PC-3 (cell line): ENCODE results near the gene TFE3. TPM values are rescaled to one million over a fixed set of nuclear protein-coding genes. Genes with fewer than 3 reads are reported as not detected.
A peak's percentile ranks its signal among the peaks of the same experiment; 100 is the strongest.

Source experiments
- ATAC-seq: fragments of 200-7000 bp; cut with Tn5 transposase; 2 replicates; pipeline ENCODE4 v1.9.1; 2020; ENCODE audit warnings: mild to moderate bottlenecking, moderate library complexity
- BruUV-seq: library from RNA; stranded (reverse); fragments of 400-500 nt; replicated peaks from 2 replicates; lab custom pipeline; 2021; lab: Mats Ljungman, UMichigan
- CTCF ChIA-PET: fragments of 300-600 bp; sonication (Branson Sonifier 250); formaldehyde crosslinking; loops from one replicate; lab custom pipeline; 2022; ENCODE audit warnings: antibody characterized with exemption; lab: Charles Lee
- POLR2A ChIA-PET: fragments of 300-600 bp; sonication (Branson Sonifier 250); formaldehyde crosslinking; loops from one replicate; lab custom pipeline; 2022; ENCODE audit warnings: antibody characterized with exemption; ENCODE audit not compliant: unreplicated experiment; lab: Charles Lee
- DNase-seq: peaks from one replicate; pipeline ENCODE4 v3.0.0-alpha.2; 2015
- H2AFZ ChIP-seq: fragments of 300-600 bp; sonication (generic); 2 replicates; pipeline ENCODE4 v1.6.0; 2016; ENCODE audit warnings: antibody characterized with exemption, low read length
- H3F3A ChIP-seq: fragments of 300-600 bp; sonication (generic); one replicate; pipeline ENCODE4 v1.6.0; 2017; ENCODE audit warnings: antibody characterized with exemption, low read length, control low read depth, mild to moderate bottlenecking; ENCODE audit not compliant: unreplicated experiment
- H3K27ac ChIP-seq: fragments of 300-600 bp; sonication (generic); 2 replicates; pipeline ENCODE4 v1.5.1; 2016; ENCODE audit warnings: mild to moderate bottlenecking, low read length
- H3K27me3 ChIP-seq: fragments of 300-600 bp; sonication (generic); 2 replicates; pipeline ENCODE4 v1.6.1; 2016; ENCODE audit warnings: low read length, mixed read lengths
- H3K36me3 ChIP-seq: fragments of 300-600 bp; sonication (generic); 2 replicates; pipeline ENCODE4 v1.6.1; 2016; ENCODE audit warnings: low read depth, mixed run types, low read length, mixed read lengths
- H3K4me1 ChIP-seq: fragments of 300-600 bp; sonication (generic); 2 replicates; pipeline ENCODE4 v1.5.1; 2016; ENCODE audit warnings: low read length; ENCODE audit not compliant: insufficient read depth
- H3K4me2 ChIP-seq: fragments of 300-600 bp; sonication (generic); 2 replicates; pipeline ENCODE4 v1.6.0; 2016; ENCODE audit warnings: low read length
- H3K4me3 ChIP-seq: fragments of 300-600 bp; sonication (generic); 2 replicates; pipeline ENCODE4 v1.5.1; 2016; ENCODE audit warnings: mild to moderate bottlenecking, low read length, mixed read lengths
- H3K79me2 ChIP-seq: fragments of 300-600 bp; sonication (generic); 2 replicates; pipeline ENCODE4 v1.6.1; 2017; ENCODE audit warnings: low read length, mixed read lengths
- H3K9ac ChIP-seq: fragments of 300-600 bp; sonication (generic); 2 replicates; pipeline ENCODE4 v1.6.0; 2016; ENCODE audit warnings: mild to moderate bottlenecking, low read length
- H3K9me2 ChIP-seq: fragments of 300-600 bp; sonication (generic); replicated peaks from 2 replicates; pipeline ENCODE4 v1.6.1; 2016; ENCODE audit warnings: mixed run types, low read length, mixed read lengths
- H3K9me3 ChIP-seq: fragments of 300-600 bp; sonication (generic); 2 replicates; pipeline ENCODE4 v1.6.1; 2016; ENCODE audit warnings: low read length, mixed read lengths
- H4K20me1 ChIP-seq: fragments of 300-600 bp; sonication (generic); 2 replicates; pipeline ENCODE4 v1.6.1; 2016; ENCODE audit warnings: low read length, mixed read lengths
- EZH2 ChIP-seq: fragments of 300-600 bp; sonication (generic); IDR thresholded peaks from one replicate; pipeline ENCODE4 v1.6.1; 2017; ENCODE audit warnings: antibody characterized with exemption, mild to moderate bottlenecking, low read length; ENCODE audit not compliant: unreplicated experiment
- EZH2phosphoT487 ChIP-seq: fragments of 300-600 bp; sonication (generic); IDR thresholded peaks from 2 replicates; pipeline ENCODE4 v1.6.1; 2018; ENCODE audit warnings: mild to moderate bottlenecking, antibody characterized with exemption, low read length, borderline replicate concordance
- intact Hi-C: fragments of 100-400 bp; cut with micrococcal nuclease; formaldehyde crosslinking; loops from 2 replicates; pipeline ENCODE4 v1.9.0; 2023
- total RNA-seq: library from RNA; depleted of rRNA; stranded (reverse); fragments of >200 nt; gene quantifications from 2 replicates; pipeline ENCODE4 v1.2.3, GENCODE V29; 2014
- TF ChIP-seq, protein P1 (sequence below): fragments of 300-600 bp; sonication (generic); conservative IDR thresholded peaks from 2 replicates; pipeline ENCODE4 v1.5.1; 2017; ENCODE audit warnings: antibody characterized with exemption, low read depth, mild to moderate bottlenecking, low read length

Gene TFE3
- total RNA-seq, 1 experiment from 2014 or later, result 46.9 TPM

DNA sequence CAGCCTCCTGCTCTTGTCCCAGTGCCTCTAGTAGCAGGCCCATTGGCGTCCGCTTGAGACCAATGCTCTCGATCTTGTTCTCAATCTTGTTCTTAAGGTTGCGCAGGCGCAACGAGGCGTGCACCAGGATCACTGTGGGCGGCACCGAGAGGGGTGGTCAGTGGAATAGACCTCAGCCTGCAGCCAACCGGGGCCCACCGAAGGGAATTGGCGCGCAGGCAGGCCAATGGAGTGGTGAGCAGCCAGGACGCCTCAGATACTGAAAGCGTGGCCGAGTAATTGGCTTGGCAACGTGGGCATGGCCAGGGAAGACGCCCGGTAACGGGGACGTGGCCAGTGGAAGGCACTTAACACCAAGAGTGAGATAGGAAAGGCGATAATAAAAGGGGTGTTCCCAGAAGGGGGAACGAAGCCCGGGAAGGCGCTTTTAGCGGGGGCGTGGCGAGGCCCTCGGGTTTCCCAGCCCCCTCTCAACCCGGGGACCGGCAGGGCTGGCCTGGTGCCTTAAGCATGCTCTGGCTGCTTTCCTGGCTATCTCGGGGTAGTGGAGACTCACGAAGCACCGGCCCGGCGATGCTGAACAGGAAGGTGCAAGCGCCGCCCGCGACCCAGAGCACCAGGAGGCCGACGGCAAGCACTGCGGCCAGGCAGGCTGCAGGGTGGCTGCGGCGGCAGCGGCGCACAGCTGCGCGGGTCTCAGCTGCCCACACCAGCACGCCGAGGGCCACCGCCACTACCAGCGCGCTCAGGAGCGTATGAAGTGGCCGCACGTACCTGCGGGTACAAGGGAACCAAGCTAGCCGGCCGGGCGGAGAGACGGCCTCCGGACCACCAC is 28.9 kb upstream of the TFE3 start:
- no peak overlapping the region for H3K9ac ChIP-seq
- no peaks in the 10 kb centered on the region for H4K20me1 ChIP-seq
- H3K36me3 ChIP-seq, result no peaks in the 10 kb centered on the region
- H3K79me2 ChIP-seq, result no peaks in the 10 kb centered on the region
- POLR2A ChIA-PET, result no interaction called here
- CTCF ChIA-PET, result no interaction called here
- BruUV-seq, result no TSS peak
- TF ChIP-seq EZH2 (no peak), EZH2phosphoT487 (no peak)
- TF ChIP-seq, protein P1, sequence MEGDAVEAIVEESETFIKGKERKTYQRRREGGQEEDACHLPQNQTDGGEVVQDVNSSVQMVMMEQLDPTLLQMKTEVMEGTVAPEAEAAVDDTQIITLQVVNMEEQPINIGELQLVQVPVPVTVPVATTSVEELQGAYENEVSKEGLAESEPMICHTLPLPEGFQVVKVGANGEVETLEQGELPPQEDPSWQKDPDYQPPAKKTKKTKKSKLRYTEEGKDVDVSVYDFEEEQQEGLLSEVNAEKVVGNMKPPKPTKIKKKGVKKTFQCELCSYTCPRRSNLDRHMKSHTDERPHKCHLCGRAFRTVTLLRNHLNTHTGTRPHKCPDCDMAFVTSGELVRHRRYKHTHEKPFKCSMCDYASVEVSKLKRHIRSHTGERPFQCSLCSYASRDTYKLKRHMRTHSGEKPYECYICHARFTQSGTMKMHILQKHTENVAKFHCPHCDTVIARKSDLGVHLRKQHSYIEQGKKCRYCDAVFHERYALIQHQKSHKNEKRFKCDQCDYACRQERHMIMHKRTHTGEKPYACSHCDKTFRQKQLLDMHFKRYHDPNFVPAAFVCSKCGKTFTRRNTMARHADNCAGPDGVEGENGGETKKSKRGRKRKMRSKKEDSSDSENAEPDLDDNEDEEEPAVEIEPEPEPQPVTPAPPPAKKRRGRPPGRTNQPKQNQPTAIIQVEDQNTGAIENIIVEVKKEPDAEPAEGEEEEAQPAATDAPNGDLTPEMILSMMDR, result no peak
- H3K9me2 ChIP-seq, result no peaks in the 10 kb centered on the region
- H3K4me3 ChIP-seq, result no peak overlapping the region
- intact Hi-C loops, result no loop called here
- DNase-seq (no peak), ATAC-seq (no peak)
- H3K27me3 ChIP-seq, result no peaks in the 10 kb centered on the region
- no peak overlapping the region for H2AFZ ChIP-seq
- H3K4me2 ChIP-seq, result no peak overlapping the region
- H3F3A ChIP-seq, result no peaks in the 10 kb centered on the region
- no peaks in the 10 kb centered on the region for H3K4me1 ChIP-seq
- no peaks in the 10 kb centered on the region for H3K9me3 ChIP-seq
- no peak overlapping the region for H3K27ac ChIP-seq

DNA sequence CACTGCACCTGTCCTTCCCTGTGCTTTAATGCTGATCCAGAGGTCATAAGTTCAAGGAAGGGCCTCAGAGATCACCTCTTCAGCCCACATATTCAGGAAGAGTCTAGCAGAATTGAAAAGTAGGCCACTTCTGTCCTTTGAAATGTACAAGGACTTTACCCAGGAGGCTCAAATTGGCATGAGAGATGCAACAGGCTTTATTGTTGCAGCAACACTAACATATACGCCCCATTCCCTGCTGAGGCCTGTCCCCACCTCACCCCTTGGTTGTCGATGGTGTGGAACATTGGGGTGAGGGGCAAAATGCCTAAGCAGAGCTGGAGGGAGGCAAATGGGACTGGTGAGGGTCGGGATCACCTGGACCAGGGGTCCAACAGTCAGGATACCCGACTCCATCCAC is 27.8 kb upstream of the TFE3 start:
- ATAC-seq, result no peak
- Histone ChIP-seq H3K79me2 (no peaks in the 10 kb centered on the region), H2AFZ (no peak overlapping the region), H3K4me3 (no peak overlapping the region), H3K4me1 (no peaks in the 10 kb centered on the region), H3K9me2 (no peaks in the 10 kb centered on the region), H3K27ac (no peak overlapping the region), H4K20me1 (no peaks in the 10 kb centered on the region), H3F3A (no peaks in the 10 kb centered on the region), H3K4me2 (no peak overlapping the region), H3K9ac (no peak overlapping the region), H3K9me3 (no peaks in the 10 kb centered on the region), H3K27me3 (no peaks in the 10 kb centered on the region), H3K36me3 (no peaks in the 10 kb centered on the region)
- CTCF ChIA-PET, result no interaction called here
- POLR2A ChIA-PET, result no interaction called here
- no TSS peak for BruUV-seq
- intact Hi-C loops, result no loop called here
- no peak for DNase-seq
- TF ChIP-seq EZH2phosphoT487 (no peak), EZH2 (no peak)
- TF ChIP-seq, protein P1, result no peak

DNA sequence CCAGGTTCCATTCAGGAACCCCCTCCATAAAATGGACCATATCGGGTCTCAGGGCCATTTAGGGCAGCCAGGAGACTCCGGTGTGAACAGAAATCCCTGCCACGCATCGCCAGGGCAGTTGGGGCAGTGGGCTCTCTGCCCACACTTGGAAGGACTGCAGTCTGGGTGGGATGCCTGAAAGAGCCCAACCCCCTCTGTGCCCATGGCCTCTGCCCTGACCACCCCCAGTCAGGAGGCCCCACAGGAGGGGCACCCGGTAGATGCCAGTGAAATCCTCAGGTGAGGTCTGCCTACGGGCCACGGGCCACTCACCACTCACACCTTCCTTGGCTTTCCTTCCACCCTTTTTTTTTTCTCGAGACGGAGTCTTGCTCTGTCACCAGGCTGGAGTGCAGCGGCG is 25.9 kb upstream of the TFE3 start:
- no peak overlapping the region for H3K9ac ChIP-seq

More for the DNA sequence above, 25.9 kb upstream of the TFE3 start:
- no peaks in the 10 kb centered on the region for H3K36me3 ChIP-seq
- H3K4me3 ChIP-seq, result no peak overlapping the region
- H3K27me3 ChIP-seq, result no peaks in the 10 kb centered on the region
- intact Hi-C loops, result no loop called here
- POLR2A ChIA-PET, result no interaction called here
- TSS peak; percentile 8 for BruUV-seq
- H3F3A ChIP-seq, result no peaks in the 10 kb centered on the region
- H3K27ac ChIP-seq, result no peak overlapping the region
- H3K4me1 ChIP-seq, result no peaks in the 10 kb centered on the region
- H2AFZ ChIP-seq, result no peak overlapping the region
- H4K20me1 ChIP-seq, result no peaks in the 10 kb centered on the region
- no peak overlapping the region for H3K4me2 ChIP-seq
- no peaks in the 10 kb centered on the region for H3K9me2 ChIP-seq
- ATAC-seq, result no peak
- no peaks in the 10 kb centered on the region for H3K79me2 ChIP-seq
- DNase-seq, result no peak
- CTCF ChIA-PET, result no interaction called here
- no peak for TF ChIP-seq EZH2
- TF ChIP-seq, protein P1, result no peak
- TF ChIP-seq EZH2phosphoT487, result no peak
- H3K9me3 ChIP-seq, result no peaks in the 10 kb centered on the region
